ENCODE data around the gene FOXE1.

The FOXE1 gene

GRCh38 chr9:97848480-97849237 lies 4.4 kb upstream of the FOXE1 start:
- no peak for DNase-seq

DNA sequence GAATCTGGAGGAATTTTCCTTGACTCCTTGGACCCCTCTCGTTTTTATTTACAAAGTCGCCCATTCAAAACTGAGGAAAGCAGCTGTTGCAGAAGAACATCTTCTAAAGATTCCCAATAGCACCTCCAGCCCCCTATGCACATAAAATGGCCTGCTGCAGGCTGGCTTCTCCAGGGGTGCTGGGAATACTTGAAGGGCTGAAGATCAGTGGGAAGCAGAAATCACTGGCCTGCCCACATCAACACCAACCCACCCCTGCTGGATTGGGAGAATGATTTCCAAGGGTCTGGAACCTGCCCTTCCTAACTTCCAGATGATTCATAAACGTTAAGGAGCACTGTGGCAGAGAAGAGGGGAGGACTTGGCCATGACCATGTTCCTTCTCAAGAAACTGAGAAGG lies 3.0 kb upstream of the FOXE1 start:
- DNase-seq: no peak

GRCh38 chr9:97850746-97851445 lies 2.1 kb upstream of the FOXE1 start:
- no peak for DNase-seq

DNA sequence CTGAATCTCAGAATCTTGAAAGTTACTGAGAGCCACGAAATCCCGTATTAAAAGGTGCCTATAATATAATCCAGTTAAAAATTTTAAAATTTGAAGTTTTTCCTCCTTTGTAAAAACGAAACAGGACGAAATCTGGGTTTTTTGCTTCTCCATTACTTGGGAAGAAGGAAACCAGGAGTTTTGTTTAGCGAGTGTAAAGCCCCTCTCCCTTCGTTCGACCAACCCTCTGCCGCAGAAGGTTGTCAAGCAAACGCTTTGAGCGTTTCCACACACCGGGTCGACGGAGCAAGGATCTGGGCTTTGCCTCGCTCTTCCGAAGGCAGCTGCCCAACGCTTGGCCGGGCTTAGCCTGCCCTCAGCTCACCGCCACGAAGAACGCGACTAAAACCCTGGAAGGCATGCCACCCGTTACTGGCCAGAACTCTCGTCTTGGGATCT lies 1.6 kb upstream of the FOXE1 start:
- no peak for DNase-seq

DNA sequence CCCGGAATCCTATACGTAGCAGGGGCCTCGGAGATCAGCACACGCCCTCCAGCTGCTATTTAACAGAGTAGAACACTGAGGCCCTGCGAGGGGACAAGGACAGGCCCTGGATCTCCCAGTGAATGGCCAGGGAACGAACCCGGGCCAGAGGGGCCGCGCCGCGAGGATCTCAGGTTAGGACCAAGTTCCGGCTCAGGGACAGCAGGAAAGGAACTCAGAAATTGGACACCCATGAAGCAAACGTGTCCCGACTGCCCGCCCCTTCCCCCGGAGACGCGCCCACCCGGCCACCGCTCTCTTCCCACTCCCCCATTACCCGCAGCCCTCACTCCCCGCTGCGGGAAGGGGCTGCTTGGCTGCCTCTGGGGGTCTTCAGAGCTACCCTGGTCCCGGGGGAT lies 1.0 kb upstream of the FOXE1 start:
- no peak for DNase-seq

- no peak for DNase-seq
Observed at GRCh38 chr9:97852399-97853055, 499 bp upstream of the FOXE1 start.

GRCh38 chr9:97853844-97854695 lies 1.0 kb downstream of the FOXE1 start:
- DNase-seq: peak; percentile 17

- DNase-seq: no peak
Observed at GRCh38 chr9:97854696-97855485, 1.9 kb downstream of the FOXE1 start.

DNA sequence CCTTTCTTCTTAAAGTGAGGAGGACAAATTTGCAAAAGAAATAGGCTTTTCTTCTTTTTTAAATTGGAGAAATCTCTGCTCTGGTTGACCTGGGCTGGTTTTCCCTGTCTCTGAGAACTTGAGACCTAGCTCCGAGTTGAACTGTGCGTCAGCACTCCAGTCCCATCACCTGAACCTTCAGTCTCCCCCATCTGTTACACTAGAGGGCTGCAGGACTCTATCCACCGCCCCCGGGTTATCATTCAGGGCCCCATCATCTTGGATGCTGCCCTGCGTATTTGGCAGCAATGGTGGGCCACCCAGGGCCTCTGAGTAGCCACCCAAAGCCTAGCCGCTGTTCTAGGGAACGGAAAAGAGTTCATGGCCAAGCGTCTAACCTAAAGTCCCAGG lies 2.5 kb downstream of the FOXE1 start:
- no peak for DNase-seq

GRCh38 chr9:97855899-97856298 lies 2.9 kb downstream of the FOXE1 start:
- DNase-seq: no peak

GRCh38 chr9:97856857-97857605 lies 4.0 kb downstream of the FOXE1 start:
- DNase-seq: no peak

DNA sequence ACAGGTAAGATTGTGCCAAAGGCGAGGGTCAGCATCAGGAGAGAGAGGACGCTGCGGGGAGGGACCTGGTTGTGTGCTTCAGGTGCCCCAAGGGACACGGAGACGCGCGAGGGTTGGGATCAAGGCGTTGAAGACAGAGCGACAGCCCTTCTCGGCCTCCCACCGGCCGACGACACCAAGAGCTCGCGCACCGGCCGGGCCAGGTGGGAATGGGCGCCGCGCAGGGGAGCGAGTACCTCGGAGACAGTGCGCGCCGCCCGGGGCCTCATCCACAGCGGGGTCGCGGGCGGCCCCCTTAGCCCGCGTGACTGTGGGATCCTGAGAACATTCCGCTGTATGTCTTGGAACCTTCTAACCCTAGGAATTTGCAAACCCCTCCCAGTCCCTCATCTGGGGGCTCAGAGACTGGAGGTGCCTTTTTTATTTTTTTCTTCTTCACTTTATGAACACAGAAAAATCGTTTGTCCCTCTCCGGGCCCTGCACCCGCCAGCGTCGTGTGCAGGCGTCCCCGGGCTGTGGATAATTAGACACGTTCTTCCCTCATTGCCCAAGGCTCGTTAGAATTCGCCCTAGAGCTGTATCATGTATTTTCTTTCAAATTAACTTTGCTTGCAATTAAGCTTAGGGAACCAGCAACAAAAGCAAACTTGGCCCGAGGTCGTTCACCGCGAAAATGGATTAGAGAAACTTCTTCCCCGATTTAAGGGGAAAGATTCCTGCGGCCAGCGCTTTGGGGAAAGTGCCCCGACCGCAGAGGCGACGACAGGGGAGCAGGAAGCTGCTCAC lies 4.8 kb downstream of the FOXE1 start:
- DNase-seq: no peak

DNA sequence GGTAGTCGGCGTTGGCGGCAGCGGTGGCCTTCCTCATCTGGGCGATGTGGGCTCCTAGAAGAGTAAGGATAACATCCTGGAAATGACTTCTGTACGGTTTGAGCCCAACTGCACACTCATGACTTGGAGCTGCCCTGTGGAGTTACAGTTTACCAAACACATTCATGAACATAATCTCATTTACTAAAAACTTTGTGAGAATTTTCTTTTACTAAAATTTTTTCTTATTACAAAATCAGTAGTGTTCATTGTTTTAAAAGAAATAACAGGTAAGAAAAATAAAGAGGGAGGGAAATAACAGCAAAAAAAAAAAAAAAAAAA lies 5.3 kb downstream of the FOXE1 start:
- DNase-seq: no peak

- DNase-seq: no peak
Observed at GRCh38 chr9:97858826-97859225, 5.8 kb downstream of the FOXE1 start.

GRCh38 chr9:97859346-97859745 lies 6.3 kb downstream of the FOXE1 start:
- DNase-seq: no peak

GRCh38 chr9:97860451-97861147 lies 7.6 kb downstream of the FOXE1 start:
- no peak for DNase-seq

- DNase-seq: no peak
Observed at GRCh38 chr9:97861148-97861475, 8.1 kb downstream of the FOXE1 start.

DNA sequence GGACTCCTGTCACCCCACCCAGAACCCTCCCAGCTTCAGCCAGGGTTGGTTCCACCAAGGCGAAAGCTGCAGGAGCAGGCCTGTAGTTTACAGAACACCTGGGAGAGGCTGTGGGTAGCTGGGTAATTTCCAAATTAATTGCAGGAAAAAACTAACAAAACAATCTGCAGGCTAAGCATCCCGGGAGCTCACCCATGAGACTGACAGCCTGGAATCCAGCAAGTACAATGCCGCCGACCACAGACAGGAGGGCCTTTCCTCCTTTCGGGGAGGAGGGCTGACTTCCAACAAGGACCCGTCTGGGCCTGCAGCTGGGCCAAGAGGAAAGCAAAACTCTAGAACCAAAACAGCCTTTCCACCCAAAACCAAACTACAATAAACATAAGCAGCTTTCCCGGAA lies 10.3 kb downstream of the FOXE1 start:
- DNase-seq: no peak

- no peak for DNase-seq
Observed at GRCh38 chr9:97864396-97864795, 11.4 kb downstream of the FOXE1 start.

DNA sequence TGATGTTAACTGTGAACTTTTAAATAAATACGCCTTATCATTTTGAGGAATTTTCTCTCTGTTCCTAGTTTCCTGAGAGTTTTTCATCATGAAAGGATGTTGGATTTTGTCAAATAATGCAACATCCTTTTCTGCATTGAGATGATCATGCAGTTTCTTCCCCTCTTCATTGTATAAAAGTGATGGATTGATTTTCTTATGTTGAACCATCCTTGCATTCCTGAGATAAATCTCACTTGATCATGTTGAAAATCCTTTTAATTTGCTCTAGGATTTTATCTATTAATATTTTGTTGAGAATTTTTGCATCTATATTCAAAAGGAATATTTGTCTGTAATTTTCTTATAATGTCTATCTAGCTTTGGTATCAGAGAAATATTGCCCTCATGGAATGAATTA lies 13.3 kb downstream of the FOXE1 start:
- no peak for DNase-seq
